ENCODE data around the gene TYW1B. TPM values are rescaled to one million over a fixed set of nuclear protein-coding genes. Genes with fewer than 3 reads are reported as not detected.
"Not testable (repeated sequence)": the region's sequence is repeated elsewhere in the genome, so short reads cannot be mapped to it uniquely, and the experiment has no call there.

The TYW1B gene
- total and polyA plus RNA-seq, 5 experiments from 2014 or later, result 0.80 to 7.0 (median 2.4) TPM

DNA sequence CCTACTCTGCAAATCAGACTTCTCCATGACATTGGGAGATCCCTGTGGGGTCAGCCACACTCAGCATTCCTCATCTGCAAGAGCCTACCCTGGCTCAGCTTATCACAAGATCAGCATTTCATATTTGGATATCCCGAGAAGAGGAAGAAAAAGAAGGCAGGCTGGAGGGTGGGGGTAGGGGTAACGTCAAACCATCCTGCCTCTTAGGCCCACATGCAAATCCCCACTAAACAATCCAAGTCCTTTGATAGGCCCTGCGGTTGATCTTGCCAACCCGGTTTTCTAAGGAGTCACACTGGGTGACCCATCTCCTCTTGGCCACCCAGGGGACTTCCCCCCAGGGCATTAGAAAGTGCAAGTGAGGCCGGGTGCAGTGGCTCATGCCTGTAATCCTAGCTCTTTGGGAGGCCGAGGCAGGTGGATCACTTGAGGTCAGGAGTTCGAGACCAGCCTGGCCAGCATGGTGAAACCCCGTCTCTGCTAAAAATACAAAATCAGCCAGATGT lies 287.8 kb downstream of the TYW1B start:
- no peak overlapping the region for H3K27ac Mint-ChIP-seq
- POLR2A ChIA-PET, result no interaction called here
- no peak overlapping the region for H3K4me3 Mint-ChIP-seq
- no peak for DNase-seq
- ATAC-seq, result no peak
- peaks cover 0 to 6% (median 0%) of the 10 kb centered on the region in 5 donors for H3K27me3 Mint-ChIP-seq
- H3K4me1 Mint-ChIP-seq, result no peaks in the 10 kb centered on the region
- H3K36me3 Mint-ChIP-seq, result peaks cover 0 to 2% (median 0%) of the 10 kb centered on the region in 3 donors
- no peaks in the 10 kb centered on the region for H3K9me3 Mint-ChIP-seq

DNA sequence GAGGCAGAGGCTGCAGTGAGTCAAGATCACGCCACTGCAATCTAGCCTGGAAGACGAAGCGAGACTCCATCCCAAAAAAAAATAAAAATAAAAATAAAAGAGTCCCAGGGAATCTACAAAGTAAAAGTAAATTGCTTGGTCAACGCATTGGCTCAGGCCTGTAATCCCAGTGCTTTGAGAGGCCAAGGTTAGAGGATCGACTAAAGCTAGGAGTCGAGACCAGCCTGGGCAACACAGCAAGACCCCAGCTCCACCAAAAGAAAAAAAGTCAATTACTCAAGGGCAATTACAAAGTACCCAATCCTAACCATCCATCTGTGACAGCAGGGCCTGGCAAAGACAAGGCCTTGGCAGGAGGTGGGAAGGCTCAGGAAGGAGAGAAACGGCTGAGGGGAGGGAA lies 288.3 kb downstream of the TYW1B start:
- Mint-ChIP-seq H3K4me3 (no peak overlapping the region), H3K27ac (no peak overlapping the region), H3K36me3 (peaks cover 0 to 2% (median 0%) of the 10 kb centered on the region in 3 donors), H3K9me3 (no peaks in the 10 kb centered on the region), H3K4me1 (no peaks in the 10 kb centered on the region), H3K27me3 (peaks cover 0 to 6% (median 0%) of the 10 kb centered on the region in 5 donors)
- POLR2A ChIA-PET, result no interaction called here
- no peak for ATAC-seq
- DNase-seq, result no peak

DNA sequence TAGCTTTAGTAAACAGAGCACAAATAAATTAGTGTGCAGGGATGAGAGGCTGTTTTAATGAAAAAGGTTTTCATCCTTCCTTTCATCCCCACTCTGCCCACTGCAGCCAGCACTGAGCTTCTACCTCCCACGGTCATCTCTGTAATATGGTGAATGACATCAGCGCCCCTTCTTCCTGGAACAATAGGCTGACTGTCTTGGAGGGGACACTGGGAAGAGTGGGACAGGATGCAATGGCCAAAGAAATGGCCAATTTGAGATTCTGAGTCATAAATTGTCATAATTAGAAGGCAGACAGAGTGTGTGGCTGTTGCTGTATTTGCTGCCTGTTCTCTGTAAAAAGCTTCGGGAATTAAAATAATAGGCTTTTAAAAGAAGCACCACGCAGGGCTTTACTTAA lies 289.1 kb downstream of the TYW1B start:
- Mint-ChIP-seq H3K36me3 (peaks cover 0 to 2% (median 0%) of the 10 kb centered on the region in 3 donors), H3K27ac (no peak overlapping the region), H3K9me3 (no peaks in the 10 kb centered on the region), H3K4me1 (no peaks in the 10 kb centered on the region), H3K4me3 (no peak overlapping the region), H3K27me3 (peaks cover 0 to 2% (median 0%) of the 10 kb centered on the region in 5 donors)
- no peak for DNase-seq
- ATAC-seq, result no peak
- POLR2A ChIA-PET, result no interaction called here

DNA sequence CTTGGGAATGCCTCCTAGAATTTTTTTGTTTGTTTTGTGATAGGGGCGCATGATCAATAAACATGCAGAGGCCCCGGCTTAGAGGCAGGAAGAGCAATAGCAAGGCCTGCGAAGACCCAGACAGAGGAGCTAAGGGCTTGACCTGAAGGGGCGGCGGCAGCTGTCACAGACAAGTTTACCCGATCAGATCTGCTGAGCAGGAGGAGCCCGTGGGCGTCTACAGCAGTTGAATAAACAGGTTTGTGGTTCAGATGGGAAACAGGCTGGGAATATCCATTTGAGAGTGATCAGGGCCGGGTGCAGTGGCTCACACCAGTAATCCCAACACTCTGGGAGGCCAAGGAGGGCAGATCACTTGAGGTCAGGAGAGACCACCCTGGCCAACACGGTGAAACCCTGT lies 289.9 kb downstream of the TYW1B start:
- Mint-ChIP-seq H3K4me1 (no peaks in the 10 kb centered on the region), H3K9me3 (no peaks in the 10 kb centered on the region), H3K4me3 (no peak overlapping the region), H3K27ac (no peak overlapping the region), H3K36me3 (peaks cover 0 to 2% (median 0%) of the 10 kb centered on the region in 3 donors), H3K27me3 (peaks cover 0 to 1% (median 0%) of the 10 kb centered on the region in 5 donors)
- DNase-seq (no peak), ATAC-seq (no peak)
- POLR2A ChIA-PET, result no interaction called here

DNA sequence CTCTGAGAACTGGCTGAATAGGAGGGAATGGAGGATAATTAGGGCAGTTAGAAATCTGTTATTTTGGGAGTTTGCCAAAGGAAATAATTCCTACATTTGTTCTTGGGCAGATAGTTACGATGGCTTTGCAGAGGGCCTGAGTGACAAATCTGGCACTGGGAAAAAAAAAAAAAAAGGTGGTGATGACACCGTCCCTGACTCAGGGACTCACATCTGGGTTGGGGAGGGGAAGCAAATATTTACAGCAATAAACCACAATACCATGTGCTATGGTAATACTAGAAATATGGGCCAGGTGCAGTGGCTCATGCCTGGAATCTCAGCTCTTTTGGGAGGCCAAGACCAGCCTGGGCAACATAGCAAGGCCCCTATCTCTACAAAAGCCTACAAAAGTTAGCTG lies 292.0 kb downstream of the TYW1B start:
- ATAC-seq, DNase-seq, H3K9me3 Mint-ChIP-seq, H3K36me3 Mint-ChIP-seq, H3K4me1 Mint-ChIP-seq, H3K27ac Mint-ChIP-seq, POLR2A ChIA-PET, H3K27me3 Mint-ChIP-seq, H3K4me3 Mint-ChIP-seq: not testable (repeated sequence)

DNA sequence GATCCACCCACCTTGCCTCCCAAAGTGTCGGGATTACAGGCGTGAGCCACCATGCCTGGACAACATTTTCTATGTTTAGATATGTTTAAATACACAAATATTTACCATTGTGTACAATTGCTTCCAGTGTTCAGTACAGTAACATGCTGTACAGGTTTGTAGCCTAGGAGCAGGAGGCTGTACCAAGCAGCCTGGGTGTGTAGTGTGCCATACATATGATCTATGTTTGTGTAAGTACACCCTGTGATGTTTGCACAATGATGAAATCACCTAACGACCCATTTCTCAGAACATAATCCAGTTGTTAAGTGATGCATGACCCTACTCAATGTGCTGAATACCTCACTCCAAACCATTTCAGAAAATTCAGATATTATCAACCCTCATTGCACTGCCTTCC lies 297.0 kb downstream of the TYW1B start:
- H3K27ac Mint-ChIP-seq, H3K4me3 Mint-ChIP-seq, H3K27me3 Mint-ChIP-seq, DNase-seq, H3K4me1 Mint-ChIP-seq, ATAC-seq, H3K36me3 Mint-ChIP-seq, POLR2A ChIA-PET, H3K9me3 Mint-ChIP-seq: not testable (repeated sequence)

Small RNAs within 50 kb of the gene (microRNA-seq; reads per million reads assigned to microRNA genes)
- gene MIR4650-2 (ENCODE audit: borderline microRNAs expressed), result not detected

Other genes starting within 250 kb of the TYW1B start
- 10 to 100 TPM; 65.9 to 67.8 TPM for gene POM121, start 96.9 kb upstream of the TYW1B start, total RNA-seq
- 10 to 100 TPM in 2 of 3 donors, 1 to 10 TPM in 1; 9.0 to 18.4 (median 11.8) TPM for gene POM121, start 96.9 kb upstream of the TYW1B start, polyA plus RNA-seq
- gene TRIM74, start 141.3 kb upstream of the TYW1B start, total RNA-seq, result 1 to 10 TPM; 8.3 to 9.1 TPM
- under 1 TPM in 2 of 3 donors, not detected in 1; 0.40 to 0.43 TPM for gene TRIM74, start 141.3 kb upstream of the TYW1B start, polyA plus RNA-seq
- gene SPDYE8, start 201.6 kb upstream of the TYW1B start, total RNA-seq, result not detected
- gene SPDYE8, start 201.6 kb upstream of the TYW1B start, polyA plus RNA-seq, result under 1 TPM in 1 of 3 donors, not detected in 2; 0.06 TPM
- gene SPDYE11, start 229.7 kb upstream of the TYW1B start, total RNA-seq, result not detected
- gene SPDYE11, start 229.7 kb upstream of the TYW1B start, polyA plus RNA-seq, result under 1 TPM in 2 of 3 donors, not detected in 1; 0.14 to 0.18 TPM